SKM-1 treated with dmso at 0.1 percent for 144 hours (cell line): ENCODE results near the gene CEP170B.
"Not testable (repeated sequence)": the region's sequence is repeated elsewhere in the genome, so short reads cannot be mapped to it uniquely, and the experiment has no call there.

ENCODE experiments used
- DNase-seq: peaks from one replicate; lab custom pipeline; 2025; ENCODE audit not compliant: unreplicated experiment; lab: John Stamatoyannopoulos, UW

The CEP170B gene

DNA sequence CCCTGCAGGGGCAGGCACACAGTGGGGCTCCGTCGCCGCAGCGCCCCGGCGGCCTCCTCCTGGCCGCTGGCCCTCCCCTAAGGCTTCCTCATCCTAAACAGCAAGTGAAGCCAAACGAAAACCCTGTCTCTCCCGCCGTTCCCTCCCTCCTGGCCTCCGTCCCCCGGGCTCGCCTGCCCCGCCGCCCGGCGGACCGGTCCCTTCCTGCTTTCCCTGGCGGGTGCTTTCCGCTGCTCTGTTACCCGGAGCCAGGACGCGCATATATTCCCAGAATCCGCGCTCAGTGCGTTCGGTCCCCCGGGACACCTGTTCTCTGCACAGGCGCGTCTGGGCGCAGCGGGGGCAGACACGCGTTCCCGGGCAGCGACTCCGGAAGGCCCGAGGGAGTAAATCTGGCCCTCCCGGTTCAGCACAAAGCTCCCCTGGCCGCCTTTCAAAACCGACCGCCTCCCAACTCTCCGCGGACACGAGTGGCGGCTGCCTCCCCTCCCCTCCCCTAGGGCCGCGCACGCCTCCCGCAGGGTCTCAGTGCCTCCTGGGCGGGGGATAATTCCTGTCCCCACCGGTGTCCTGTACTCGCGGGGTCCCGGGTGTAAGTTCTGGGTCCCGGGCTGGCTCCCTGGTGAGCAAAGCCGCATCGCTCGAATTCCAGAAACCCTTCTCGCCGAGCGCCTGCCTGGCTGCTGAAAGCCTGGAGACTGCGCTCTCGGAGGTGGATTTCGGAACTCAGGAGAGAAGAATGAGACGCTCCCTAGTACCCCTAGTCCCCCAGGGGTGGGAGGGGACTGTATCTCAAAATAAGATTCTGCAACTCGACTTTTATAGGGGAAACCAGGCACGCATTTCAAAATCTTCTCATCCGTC lies 21.4 kb upstream of the CEP170B start:
- no peak for DNase-seq

DNA sequence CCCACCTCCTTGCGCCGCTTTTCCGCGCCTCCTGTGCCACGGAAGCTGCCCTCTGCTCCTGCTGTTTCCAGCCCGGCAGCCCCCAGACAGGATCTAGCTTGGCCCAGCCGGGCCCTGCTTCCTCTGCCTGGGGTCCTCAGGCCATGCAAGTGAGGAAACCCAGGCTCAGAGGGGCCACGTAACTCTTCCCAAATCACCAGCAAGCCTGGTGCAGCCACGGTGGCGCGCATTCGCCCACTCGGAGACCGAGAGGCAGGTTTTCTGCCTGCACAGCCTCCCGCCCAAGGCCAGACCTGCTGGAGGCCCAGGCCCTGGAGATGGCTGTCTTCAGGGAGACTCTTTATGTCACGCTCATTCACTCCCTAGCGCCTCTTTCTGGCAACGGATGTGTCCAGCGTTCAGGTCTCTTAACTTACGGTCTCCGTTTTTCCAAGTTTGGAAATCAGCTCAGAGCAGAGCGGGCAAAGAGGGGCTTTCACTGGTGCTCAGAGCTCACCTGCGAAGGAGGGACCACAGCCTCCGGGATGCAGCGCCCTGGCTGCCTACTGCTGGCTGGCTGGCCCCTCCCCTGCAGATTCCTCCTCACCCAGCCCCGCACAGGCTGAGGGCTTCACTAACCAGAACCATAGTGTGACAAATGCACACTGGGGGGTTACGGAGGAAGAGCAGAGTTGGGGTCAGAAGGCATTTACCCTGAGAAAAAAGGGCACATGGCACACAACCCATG lies 20.6 kb upstream of the CEP170B start:
- DNase-seq, result no peak

DNA sequence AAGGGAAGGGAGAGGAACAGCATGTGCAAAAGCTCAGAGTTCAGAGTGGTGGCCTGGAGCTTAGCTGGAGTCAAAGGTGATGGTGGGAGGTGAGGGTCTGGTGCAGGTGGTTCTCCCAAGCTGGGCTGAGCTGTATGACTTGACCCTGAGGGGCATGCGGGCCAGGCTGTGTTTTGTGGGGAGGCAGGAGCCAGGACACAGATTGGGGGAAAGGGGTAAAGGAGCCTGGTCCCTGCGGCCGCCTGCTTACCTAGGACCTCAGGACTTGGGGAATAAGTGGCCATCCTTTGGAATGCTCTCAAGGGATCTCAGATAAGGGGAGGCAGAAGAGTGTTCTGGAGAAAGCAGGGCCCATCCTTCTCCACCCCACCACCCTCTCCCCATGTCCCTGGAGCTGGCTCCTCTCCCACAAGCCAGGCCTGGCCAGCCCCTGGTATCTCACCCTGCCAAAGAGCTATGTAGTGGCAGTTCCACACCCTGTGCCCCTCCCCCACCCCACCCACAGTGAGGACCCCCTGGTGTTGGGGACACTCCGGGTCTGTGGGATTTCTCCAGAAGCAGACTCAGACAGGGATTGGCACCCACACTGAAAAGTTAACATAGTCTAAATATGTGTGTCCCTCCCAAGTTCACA lies 19.9 kb upstream of the CEP170B start:
- no peak for DNase-seq

DNA sequence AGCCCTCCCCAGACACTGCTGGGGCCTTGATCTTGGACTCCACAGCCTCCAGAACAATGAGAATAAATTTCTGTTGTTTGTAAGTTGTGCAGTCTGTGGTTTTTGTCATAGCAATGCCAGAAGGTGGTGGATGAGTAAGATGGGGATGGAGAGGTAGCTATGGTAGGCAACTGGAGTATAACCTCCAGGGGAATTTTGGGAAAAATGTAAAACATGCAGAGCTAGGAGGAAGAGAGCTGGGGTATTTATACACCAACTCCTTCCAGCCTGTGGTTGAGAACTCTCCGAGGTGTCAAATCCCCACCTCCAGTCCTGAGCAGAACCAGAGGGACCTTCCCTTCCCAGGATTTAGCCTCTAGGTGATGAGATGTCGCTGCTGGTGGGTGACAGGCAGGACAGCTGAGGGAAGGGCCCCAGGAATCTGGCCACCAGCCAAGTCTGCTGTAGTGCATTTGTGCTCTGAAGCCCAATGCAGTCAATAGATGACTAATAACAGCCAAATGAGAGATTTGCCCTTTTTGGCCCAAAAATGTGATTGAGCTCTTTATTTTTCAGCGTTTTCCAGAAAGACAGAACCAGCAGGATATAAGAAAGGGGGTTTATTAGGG lies 19.1 kb upstream of the CEP170B start:
- no peak for DNase-seq

DNA sequence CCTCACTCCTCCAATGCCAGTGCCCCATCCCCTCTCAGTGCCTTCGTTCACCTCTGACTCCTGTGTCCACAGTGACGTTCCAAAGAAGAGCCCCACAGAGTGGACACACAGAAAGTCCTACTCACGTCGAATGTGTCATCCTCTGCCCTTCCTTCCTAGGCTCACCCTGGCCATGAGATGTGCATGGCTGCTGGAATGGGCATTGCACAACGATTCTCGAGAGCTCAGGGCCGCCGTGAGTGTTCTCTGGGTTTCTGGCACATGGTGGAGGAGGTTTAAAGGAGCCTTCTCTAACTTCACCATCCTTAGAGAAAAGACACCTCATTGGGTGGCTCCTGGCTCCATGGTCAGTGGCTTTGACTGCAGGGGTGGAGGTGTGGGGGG lies 12.8 kb upstream of the CEP170B start:
- DNase-seq, result no peak

DNA sequence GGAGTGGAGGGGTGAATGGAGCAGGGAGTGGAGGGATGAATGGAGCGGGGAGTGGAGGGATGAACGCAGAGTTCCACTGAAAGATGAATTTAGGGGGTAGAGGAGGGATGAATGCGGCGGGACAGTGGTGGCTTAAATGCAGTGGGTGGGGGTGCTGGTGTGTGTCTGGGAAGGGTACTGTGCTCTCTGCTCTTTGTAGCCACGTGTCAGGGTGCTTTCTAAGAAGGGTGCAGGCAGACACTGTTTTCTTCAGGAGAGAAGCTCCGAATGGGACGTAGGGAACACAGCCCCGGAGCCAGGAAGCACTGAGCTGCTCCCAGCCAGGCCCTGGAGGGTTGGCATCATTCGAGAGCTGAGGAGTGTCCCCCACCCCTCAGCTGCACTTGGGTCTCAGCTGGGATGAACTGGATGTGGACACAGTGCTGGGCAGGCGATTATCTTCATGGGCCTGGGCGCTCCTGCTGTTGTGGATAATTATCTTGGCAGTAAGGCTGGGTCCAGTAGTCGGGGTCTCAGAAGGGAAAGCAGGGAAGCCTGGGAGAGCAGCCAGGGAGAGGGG lies 9.5 kb upstream of the CEP170B start:
- DNase-seq, result no peak

DNA sequence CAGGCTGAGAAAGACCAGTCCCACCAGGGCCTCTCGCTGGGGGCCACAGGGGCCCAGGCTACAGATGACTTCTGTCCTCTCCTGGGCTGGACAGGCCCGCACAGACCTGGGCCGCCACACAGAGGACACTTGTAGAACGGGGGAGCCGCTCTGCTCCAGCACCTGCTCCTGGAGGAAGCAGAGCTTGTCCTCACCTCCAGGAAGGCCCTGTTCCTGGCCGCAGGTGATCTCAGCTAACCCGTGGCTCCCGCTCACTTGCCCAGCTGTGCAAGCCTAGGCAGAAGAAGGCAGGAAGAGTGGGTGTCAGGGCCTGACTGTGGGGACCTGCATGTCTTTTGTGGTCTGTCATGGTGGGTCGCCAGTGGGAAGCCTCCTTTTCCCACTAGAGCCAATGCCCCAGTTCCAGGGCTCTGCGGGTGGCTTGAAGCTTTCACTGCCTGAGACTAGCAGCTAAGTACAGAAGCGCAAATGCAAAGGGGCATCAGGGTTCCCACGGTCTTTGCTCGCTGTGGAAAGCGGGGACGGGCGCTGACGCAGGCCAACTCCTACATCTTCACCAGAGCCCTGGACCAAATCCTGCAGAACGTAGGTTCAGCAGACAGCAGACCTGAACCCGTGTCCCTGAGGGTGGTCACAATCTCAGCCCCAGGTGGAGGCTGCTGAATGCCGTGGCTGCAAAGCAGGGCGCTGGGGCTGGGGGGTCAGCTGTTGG lies 8.8 kb upstream of the CEP170B start:
- no peak for DNase-seq

DNA sequence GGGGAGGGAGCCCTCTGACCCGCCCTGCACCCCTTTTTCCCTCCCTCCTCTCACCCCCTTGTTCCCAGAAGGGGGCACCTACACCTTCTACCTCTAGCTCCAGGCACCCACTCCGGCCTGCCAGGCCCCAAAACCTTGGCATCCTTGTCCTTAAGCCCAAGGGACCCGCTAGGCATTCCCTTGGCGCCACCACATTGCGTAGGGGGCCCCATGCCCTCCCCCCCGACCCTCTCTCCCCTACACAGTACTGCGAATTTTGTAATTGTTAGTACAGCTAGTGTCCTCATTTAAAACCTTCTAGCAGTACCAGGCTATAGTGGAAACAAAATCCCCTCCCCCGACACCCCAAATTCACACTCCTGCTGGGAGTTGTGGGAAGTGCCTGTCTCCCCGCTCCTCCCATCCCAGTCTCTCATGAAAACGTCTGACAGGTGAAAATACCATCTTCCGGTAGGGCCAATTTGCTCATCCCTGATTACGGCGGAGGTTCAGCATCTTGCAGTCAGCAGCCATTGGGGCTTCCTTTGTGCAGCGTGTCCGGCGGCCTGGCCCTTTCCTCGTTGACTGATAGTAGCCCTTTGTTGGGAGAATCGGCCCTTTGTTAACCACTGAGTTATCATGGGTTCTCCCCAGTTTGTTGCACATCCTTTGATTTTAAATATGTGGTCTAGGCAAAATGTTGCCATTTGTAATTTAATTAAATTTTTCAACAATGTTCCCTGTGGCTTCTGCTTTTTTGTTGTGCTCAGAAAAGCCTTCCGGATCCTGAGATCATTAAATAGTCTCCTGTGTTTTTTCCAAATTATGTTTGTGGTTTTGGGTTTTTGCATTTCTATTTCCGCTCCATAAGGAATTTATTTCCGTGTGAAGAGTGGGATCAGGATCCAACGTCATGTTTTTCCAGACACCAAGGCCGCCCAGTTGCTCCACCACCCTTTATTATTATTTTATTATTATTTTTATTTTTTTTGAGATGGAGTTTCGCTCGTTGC lies 7.9 kb upstream of the CEP170B start:
- DNase-seq, result no peak

DNA sequence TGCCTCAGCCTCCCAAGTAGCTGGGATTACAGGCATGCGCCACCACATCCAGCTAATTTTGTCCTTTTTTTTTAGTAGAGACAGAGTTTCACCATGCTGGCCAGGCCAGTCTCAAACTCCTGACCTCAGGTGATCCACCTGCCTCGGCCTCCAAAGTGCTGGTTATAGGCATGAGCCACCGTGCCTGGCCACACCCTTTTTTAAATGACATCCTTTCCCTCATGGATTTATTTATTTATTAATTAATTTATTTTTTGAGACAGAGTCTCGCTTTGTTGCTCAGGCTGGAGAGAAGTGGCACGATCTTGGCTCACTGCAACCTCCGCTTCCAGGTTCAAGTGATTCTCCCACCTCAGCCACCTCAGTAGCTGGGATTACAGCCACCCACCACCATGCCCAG lies 7.1 kb upstream of the CEP170B start:
- not testable (repeated sequence) for DNase-seq

DNA sequence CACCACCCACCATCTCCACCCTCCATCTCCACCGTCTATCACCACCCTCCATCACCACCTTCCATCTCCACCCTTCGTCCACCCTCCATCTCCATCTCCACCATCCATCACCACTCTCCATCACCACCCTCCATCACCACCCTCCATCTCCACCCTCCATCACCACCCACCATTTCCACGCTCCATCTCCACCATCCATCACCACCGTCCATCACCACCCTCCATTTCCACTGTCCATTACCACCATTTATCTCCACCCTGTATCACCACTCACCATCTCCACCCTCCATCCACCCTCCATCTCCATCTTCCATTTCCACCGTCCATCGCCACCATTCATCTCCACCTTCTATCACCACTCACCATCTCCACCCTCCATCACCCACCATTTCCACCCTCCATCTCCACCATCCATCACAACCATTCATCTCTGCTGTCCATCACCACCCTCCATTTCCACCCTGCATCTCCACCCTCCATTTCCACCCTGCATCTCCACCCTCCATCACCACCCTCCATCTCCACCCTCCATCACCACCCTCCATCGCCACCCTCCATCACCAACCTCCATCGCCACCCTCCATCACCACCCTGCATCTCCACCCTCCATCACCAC lies 6.1 kb upstream of the CEP170B start:
- no peak for DNase-seq

DNA sequence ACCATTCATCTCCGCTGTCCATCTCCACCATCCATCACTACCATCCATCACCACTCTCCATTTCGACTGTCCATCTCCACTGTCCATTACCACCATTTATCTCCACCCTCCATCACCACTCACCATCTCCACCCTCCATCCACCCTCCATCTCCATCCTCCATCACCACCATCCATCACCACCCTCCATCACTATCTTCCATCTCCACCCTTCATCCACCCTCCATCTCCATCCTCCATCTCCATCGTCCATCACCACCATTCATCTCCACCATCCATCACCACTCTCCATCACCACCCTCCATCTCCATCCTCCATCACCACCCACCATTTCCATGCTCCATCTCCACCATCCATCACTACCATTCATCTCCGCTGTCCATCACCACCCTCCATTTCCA lies 5.2 kb upstream of the CEP170B start:
- DNase-seq, result no peak

DNA sequence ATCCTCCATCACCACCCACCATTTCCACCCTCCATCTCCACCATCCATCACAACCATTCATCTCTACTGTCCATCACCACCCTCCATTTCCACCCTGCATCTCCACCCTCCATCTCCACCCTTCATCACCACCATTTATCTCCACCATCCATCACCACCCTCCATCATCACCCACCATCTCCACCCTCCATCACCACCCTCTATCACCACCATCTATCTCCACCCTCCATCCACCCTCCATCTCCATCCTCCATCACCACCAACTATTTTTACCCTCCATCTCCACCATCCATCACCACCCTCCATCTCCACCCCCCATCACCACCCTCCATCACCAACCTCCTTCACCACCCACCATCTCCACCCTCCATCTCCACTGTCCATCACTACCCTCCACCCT lies 4.7 kb upstream of the CEP170B start:
- no peak for DNase-seq

DNA sequence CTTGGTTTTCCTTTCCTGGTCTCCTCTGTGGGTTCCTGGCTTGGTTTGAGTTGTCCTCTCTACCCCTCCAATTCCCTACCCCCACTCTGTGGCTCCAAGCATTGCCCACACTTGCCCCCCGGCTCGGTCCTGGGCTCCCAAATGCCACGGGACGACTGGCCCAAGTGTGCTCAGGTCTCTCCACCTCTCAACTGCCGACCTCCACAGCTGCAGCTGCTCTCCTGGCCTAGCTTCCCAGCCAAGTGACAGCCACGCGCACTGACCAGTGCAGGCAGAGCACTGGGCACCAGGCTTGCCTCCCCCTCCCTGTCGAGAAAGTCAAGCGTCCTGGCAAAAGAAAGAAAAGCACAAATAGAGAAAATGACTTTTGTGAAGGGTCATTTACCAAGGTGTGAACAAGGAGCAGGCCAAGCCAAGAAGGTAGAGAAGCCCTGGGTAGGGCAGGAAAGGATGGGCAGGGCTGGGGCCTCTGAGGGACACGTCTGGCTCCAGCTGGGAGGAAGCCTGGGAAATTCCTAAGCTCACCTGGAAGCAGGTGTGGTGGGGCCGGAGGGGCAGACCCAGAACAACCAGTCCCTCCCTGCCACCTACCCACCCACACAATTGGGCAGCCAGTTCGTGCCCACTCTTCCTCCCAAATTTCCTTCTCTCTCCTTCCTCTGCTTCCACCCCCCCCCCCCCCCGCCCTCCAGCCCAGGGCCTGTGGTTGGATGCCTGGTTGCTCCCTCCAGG lies 1.8 kb upstream of the CEP170B start:
- DNase-seq, result no peak

DNA sequence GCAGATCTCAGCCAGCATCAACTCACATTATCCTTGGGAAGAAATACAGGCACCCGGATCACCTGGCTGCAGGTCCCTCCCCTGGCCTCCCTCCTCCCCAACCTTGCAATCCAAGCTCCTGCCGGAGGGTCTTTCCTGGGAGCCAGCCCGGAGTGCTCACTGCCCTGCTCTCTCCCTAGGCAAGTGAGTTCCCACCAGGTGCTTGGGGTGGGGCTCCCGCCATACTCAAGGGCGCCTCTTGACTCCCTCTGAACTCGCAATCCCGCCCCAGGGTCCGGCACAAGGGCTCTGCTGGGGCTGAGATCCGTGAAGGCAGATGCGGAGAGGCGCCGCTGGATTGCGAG lies 1.2 kb upstream of the CEP170B start:
- no peak for DNase-seq

DNA sequence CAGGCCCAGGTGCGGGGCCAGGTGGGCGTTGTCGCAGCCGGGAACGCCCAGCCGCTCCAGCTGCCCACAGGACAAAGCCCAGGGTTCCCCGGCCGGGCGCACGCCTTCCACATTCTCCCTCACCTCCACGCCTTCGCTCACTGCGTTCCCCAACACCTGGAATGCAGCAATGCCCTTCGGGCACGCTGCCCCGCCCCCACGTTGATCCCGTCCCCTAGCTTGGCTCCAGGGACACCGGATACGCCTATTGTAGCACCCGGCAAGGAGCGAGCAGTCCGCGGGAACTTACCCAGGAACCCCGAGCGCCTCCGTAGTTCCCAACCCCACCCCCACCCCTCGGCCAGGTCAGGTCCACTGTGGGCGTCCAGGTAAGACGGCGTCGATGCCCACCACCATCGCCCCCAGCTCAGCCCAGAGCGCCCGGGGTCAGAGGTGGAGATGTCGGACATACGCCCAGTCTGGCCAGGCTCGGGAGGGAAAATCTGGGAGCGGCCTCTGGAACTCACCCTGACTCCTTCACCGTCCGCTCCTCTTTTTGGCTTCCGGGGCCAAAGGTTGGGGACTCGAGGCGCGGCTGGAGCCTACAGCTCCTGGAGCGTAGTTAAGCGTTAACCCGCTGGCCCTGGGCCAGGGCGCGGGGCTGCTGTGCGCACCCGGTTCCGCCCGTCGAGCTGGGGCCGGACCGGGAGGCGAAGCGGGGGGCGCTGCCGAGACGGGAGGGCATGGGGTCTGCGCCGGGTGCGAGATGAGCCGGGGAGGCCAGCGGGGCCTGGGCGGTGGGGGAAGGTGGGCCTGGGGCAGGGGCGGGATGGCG lies 594 bp upstream of the CEP170B start:
- no peak for DNase-seq

DNA sequence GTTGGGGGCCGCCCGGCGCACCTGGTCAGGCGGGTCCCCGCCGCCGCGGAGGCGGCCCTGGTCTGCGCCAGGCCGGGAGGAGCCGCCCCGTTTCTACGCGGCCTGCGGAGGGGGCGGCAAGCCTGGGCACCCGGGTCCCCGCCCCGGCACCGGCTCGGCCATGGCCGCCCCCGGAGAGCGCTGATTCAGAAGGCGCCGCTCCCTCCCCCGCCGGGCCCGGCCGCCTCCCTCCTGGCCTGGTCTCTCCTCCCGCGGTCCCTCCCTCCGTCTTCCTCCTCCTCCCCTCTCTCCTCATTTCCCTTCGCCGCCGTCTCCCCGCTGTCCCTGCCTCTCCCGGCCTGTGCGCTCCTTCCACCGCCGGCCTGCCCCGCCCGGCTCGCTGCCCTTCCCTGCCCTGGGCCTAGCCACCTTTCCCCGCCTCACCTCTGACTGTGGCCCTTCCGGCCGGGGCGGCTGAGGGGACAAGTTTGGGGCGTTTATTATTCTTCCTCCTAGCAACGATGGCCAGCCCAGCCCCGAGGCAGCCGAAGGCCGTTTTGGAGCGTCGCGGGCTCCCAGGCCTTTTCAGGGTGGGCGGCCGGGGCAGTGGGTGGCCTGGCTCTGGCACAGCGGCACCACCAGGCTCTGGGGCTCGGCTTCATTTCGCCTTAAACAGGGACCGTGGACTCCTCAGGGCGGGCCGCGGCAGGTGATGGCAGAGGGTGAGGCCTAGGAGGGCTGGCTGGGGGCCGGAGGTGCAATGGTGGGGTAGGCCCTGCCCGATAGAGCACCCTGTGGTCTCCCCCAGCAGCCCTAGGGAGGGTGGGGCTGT lies 768 bp downstream of the CEP170B start:
- DNase-seq, result no peak
